ENCODE measurements around the gene FOXP2. TPM values are rescaled to one million over a fixed set of nuclear protein-coding genes. Genes with fewer than 3 reads are reported as not detected.

The FOXP2 gene
- total and polyA plus RNA-seq, 3 donors from 2014 or later, result 2.5 to 5.9 (median 3.8) TPM

DNA sequence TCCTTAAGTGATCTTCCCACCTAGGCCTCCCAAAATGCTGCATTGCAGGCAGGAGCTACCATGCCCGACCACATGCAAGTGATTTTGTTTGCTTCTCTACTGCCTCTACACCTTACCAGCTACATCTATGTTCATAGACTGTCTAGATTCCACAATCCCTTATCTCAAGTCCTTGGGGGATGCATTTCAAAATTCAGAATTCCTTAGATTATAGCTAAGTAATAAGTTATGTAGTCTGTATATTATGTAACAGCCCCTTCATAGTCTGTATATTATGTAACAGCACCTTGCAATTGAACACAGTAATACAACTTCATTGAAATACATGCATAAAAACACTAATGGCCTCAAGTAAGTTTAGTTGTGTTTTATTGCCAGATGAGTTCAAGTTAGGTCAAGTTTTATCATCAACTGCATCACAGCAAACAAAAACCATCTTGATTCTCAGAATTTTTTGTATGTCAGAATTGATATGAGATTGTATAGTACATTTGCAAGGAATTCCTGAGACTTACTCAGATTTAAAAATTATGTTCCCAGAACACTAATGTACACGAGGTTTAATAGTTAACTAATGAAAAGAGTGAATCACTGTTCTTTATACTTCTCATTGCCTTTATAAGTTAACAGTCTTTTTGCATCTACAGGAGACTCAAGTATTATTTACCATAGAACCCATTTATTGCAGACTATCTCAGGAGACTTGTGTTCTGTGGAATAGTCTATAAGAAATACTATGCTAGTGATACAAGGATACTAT is 11.6 kb upstream of the FOXP2 start:
- no peaks in the 10 kb centered on the region for H3K4me1 ChIP-seq
- H3K4me3 ChIP-seq, result no peak overlapping the region
- no peaks in the 10 kb centered on the region for H3K36me3 ChIP-seq (ENCODE audit: low read depth, missing control alignments)
- no peaks in the 10 kb centered on the region for H3K9me3 ChIP-seq
- DNase-seq, result no peak
- H3K27ac ChIP-seq, result no peak overlapping the region
- TF ChIP-seq, protein P1, sequence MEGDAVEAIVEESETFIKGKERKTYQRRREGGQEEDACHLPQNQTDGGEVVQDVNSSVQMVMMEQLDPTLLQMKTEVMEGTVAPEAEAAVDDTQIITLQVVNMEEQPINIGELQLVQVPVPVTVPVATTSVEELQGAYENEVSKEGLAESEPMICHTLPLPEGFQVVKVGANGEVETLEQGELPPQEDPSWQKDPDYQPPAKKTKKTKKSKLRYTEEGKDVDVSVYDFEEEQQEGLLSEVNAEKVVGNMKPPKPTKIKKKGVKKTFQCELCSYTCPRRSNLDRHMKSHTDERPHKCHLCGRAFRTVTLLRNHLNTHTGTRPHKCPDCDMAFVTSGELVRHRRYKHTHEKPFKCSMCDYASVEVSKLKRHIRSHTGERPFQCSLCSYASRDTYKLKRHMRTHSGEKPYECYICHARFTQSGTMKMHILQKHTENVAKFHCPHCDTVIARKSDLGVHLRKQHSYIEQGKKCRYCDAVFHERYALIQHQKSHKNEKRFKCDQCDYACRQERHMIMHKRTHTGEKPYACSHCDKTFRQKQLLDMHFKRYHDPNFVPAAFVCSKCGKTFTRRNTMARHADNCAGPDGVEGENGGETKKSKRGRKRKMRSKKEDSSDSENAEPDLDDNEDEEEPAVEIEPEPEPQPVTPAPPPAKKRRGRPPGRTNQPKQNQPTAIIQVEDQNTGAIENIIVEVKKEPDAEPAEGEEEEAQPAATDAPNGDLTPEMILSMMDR (IDR thresholded peaks at IDR 0.05), result no peak
- no peak for TF ChIP-seq POLR2A (IDR thresholded peaks at IDR 0.05)
- intact Hi-C loops (cut with DNase I; ENCODE audit: low total_unique reads), result no loop called here
- no peaks in the 10 kb centered on the region for H3K27me3 ChIP-seq
- WGBS, 2 donors, result 75 to 89% methylated on average over 2 of the region's 2 CpGs

DNA sequence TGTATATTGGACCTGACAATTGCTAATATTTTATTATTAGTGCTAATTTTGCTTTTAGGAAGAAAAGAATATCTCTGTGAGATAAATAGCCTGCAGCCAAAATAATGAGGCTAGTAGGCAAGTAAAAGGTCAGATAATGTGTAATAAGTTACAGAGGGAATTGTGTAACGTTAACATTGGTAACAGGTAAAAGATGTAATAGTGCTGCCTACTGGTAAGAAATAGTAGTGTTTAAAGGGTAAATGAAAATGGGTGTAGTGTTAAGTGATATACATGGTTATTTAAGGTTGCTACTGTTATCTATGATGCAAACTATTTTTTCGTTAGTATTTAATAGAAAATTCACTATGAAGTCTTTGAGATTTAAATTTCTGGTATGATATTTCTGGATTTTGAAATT is 9.2 kb upstream of the FOXP2 start:
- 61 to 62% methylated on average over 2 of the region's 2 CpGs for WGBS, 2 donors
- DNase-seq, result no peak
- no peaks in the 10 kb centered on the region for H3K4me1 ChIP-seq
- no peaks in the 10 kb centered on the region for H3K9me3 ChIP-seq
- no peaks in the 10 kb centered on the region for H3K27me3 ChIP-seq
- no peaks in the 10 kb centered on the region for H3K36me3 ChIP-seq (ENCODE audit: low read depth, missing control alignments)
- TF ChIP-seq, protein P1 (IDR thresholded peaks at IDR 0.05), result no peak
- no peak for TF ChIP-seq POLR2A (IDR thresholded peaks at IDR 0.05)
- no peak overlapping the region for H3K27ac ChIP-seq
- intact Hi-C loops (cut with DNase I; ENCODE audit: low total_unique reads), result no loop called here
- H3K4me3 ChIP-seq, result no peak overlapping the region

DNA sequence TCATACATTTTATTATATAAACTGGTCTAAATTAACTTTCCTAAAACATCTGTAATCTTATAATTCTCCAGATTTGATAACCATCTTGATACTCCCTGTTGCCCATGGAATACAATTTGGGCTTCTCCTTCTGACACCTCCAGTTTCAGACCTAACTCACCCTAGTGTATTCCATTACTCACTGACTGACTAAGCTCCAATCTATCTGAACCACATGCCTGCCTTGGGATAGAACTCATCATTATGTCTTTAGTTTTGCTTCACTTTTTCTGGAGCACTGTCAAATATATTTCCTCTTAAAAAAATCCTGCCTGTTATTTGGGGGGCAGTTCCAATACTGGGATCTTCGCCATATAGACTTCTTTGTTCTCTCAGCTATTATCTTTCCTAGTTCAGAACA is 4.9 kb upstream of the FOXP2 start:
- 88 to 91% methylated on average over 1 of the region's 1 CpG for WGBS, 2 donors
- intact Hi-C loops (cut with DNase I; ENCODE audit: low total_unique reads), result no loop called here
- no peaks in the 10 kb centered on the region for H3K4me1 ChIP-seq
- H3K27me3 ChIP-seq, result no peaks in the 10 kb centered on the region
- no peak for DNase-seq
- H3K4me3 ChIP-seq, result no peak overlapping the region
- H3K36me3 ChIP-seq (ENCODE audit: low read depth, missing control alignments), result no peaks in the 10 kb centered on the region
- no peak overlapping the region for H3K27ac ChIP-seq
- no peak for TF ChIP-seq POLR2A (IDR thresholded peaks at IDR 0.05)
- TF ChIP-seq, protein P1 (IDR thresholded peaks at IDR 0.05), result no peak
- H3K9me3 ChIP-seq, result no peaks in the 10 kb centered on the region

DNA sequence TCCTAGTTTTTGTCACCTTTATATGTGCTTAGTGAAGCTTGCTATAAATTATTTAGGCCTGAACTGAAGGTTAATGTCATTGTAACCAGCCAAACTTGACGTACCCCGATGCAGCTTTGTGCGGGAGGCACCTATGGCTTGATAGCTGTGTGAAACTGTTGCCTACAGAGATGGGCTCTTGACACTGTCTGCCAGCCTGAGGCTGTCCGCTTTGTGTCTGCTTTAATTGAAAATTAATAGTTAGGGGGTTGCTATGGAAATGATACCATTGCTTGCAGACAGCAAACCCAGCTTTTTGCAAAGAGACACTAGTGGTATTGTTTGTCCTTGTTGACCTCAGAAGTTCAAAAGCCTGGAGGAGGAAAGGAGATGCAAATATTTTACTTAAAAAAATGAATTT is 2.1 kb upstream of the FOXP2 start:
- Histone ChIP-seq H3K4me1 (no peaks in the 10 kb centered on the region), H3K36me3 (ENCODE audit: low read depth, missing control alignments) (no peaks in the 10 kb centered on the region), H3K27me3 (no peaks in the 10 kb centered on the region), H3K9me3 (no peaks in the 10 kb centered on the region), H3K4me3 (no peak overlapping the region), H3K27ac (no peak overlapping the region)
- WGBS, 2 donors, result 65 to 89% methylated on average over 4 of the region's 4 CpGs
- no peak for DNase-seq
- TF ChIP-seq POLR2A (IDR thresholded peaks at IDR 0.05), result no peak
- TF ChIP-seq, protein P1 (IDR thresholded peaks at IDR 0.05), result no peak
- intact Hi-C loops (cut with DNase I; ENCODE audit: low total_unique reads), result no loop called here

DNA sequence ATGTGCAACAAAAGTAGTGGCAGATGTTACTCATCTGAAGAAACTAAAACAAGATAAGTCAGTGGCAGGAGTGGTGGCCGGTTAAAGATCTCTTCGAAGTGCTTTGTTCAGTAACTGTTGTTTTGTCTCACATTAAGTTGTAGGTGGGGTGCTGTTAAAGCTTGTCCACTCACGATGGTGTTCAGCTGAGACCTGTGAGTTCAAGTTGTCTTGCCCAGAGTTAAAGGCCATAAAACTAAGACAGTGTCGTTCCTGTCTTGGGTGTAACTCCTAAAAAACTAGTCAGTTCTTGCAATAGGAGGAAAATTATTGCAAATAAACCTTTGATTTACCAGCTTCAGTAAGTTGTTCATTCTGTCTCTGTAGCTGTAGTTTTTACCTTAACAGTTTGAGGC is 857 bp upstream of the FOXP2 start:
- Histone ChIP-seq H3K36me3 (ENCODE audit: low read depth, missing control alignments) (no peaks in the 10 kb centered on the region), H3K4me1 (no peaks in the 10 kb centered on the region), H3K27me3 (no peaks in the 10 kb centered on the region), H3K27ac (no peak overlapping the region), H3K9me3 (no peaks in the 10 kb centered on the region), H3K4me3 (no peak overlapping the region)
- 47 to 54% methylated on average over 4 of the region's 4 CpGs for WGBS, 2 donors
- no peak for DNase-seq
- TF ChIP-seq POLR2A (IDR thresholded peaks at IDR 0.05), result no peak
- TF ChIP-seq, protein P1 (IDR thresholded peaks at IDR 0.05), result no peak
- intact Hi-C loops (cut with DNase I; ENCODE audit: low total_unique reads), result no loop called here
